Thoracic aorta (tissue), 2 donors: ENCODE data around the gene INHBA. TPM values are rescaled to one million over a fixed set of nuclear protein-coding genes. Genes with fewer than 3 reads are reported as not detected.

Experiments
- ATAC-seq: fragments of 150-250 bp; one replicate; pipeline ENCODE4 v1.8.0; 2017; ENCODE audit warnings: low read depth; ENCODE audit not compliant: insufficient number of reproducible peaks, low FRiP score
- DNase-seq: peaks from one replicate; pipeline ENCODE4 v3.0.0-alpha.2; 2020; ENCODE audit warnings: low spot score
- H3K27ac ChIP-seq, 2 donors: fragments of 200-600 bp; sonication (generic); 1 replicate in 1 of 2; 2 replicates in 1 of 2; pipeline ENCODE4 v1.5.1; 2016; ENCODE audit warnings: mild to moderate bottlenecking in 2 of 2, moderate library complexity in 2 of 2
- H3K27me3 ChIP-seq: fragments of 200-600 bp; sonication (generic); replicated peaks from 2 replicates; pipeline ENCODE4 v1.6.0; 2016; ENCODE audit warnings: mild to moderate bottlenecking; ENCODE audit not compliant: insufficient read depth
- H3K36me3 ChIP-seq: fragments of 200-600 bp; sonication (generic); one replicate; pipeline ENCODE4 v1.5.1; 2016
- H3K4me1 ChIP-seq, 2 donors: fragments of 200-600 bp; sonication (generic); 1 replicate in 1 of 2; 2 replicates in 1 of 2; pipeline versions ENCODE4 v1.5.1 to v1.6.0; 2016; ENCODE audit warnings: low read depth in 2 of 2, mild to moderate bottlenecking in 1 of 2; ENCODE audit not compliant: control insufficient read depth in 1 of 2
- H3K4me3 ChIP-seq: fragments of 200-600 bp; sonication (generic); 2 replicates; pipeline ENCODE4 v1.5.1; 2016; ENCODE audit warnings: mild to moderate bottlenecking
- H3K9me3 ChIP-seq: fragments of 200-600 bp; sonication (generic); 2 replicates; pipeline ENCODE4 v1.5.1; 2016
- total RNA-seq, 2 donors: library from RNA; depleted of rRNA; stranded (reverse); fragments of >200 nt; gene quantifications; one replicate each; pipeline versions ENCODE4 v1.1.0 to v1.2.3, GENCODE V29; 2016
- TF ChIP-seq, protein P1 (sequence below): fragments of 200-600 bp; sonication (generic); IDR thresholded peaks from one replicate; pipeline ENCODE4 v1.5.1; 2019; ENCODE audit warnings: antibody characterized with exemption

Gene INHBA
- total RNA-seq, 2 donors from 2014 or later, result 24.0 to 44.8 TPM

DNA sequence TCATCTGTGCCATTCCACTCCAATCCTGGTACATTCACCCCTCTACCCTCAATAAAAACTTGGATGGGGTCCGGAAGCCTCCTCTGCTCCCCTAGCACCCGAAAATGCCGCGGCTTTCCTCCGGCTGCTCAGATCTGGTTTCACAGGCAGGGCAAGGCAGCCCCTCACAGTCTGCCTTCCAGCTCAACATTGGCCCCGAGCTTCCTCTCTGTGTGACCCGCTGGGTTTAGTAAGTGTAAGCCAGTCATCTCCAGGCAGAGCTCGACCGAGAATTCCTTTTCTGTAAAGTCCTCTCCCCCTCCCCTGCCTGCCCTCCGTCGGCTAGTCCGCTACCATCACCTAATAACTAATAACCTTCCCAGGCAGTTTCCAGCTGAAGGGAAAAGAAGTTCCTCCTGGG, 3.4 kb downstream of the INHBA start:
- no peaks in the 10 kb centered on the region for H3K27me3 ChIP-seq
- H3K9me3 ChIP-seq, result no peaks in the 10 kb centered on the region
- ATAC-seq (no peak), DNase-seq (no peak)
- H3K4me3 ChIP-seq, result peak overlapping the region; percentile 72
- peaks cover 16 to 59% of the 10 kb centered on the region in 2 donors for H3K4me1 ChIP-seq
- peak overlapping the region; percentile 86 to 88 for H3K27ac ChIP-seq
- TF ChIP-seq, protein P1, sequence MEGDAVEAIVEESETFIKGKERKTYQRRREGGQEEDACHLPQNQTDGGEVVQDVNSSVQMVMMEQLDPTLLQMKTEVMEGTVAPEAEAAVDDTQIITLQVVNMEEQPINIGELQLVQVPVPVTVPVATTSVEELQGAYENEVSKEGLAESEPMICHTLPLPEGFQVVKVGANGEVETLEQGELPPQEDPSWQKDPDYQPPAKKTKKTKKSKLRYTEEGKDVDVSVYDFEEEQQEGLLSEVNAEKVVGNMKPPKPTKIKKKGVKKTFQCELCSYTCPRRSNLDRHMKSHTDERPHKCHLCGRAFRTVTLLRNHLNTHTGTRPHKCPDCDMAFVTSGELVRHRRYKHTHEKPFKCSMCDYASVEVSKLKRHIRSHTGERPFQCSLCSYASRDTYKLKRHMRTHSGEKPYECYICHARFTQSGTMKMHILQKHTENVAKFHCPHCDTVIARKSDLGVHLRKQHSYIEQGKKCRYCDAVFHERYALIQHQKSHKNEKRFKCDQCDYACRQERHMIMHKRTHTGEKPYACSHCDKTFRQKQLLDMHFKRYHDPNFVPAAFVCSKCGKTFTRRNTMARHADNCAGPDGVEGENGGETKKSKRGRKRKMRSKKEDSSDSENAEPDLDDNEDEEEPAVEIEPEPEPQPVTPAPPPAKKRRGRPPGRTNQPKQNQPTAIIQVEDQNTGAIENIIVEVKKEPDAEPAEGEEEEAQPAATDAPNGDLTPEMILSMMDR, result no peak
- no peaks in the 10 kb centered on the region for H3K36me3 ChIP-seq

DNA sequence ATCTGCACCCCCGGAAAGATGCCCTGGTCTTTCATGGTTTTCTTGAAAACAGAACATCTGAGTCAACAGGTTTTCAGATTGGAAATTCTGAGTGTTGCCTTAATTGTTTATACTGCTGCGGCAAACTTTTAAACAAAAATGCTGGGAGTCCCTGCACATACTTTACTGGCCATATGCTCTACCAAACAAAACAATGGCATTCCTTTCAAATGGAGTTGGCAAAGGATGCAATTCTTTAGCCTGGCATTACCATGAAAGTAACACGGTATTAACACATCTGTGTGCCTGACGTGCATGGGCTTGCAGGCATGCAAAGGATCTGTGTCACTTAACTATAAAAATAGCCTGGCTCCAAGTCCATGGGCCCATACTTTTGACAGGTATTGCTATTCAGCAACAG, 4.2 kb downstream of the INHBA start:
- H3K36me3 ChIP-seq, result no peaks in the 10 kb centered on the region
- H3K4me3 ChIP-seq, result peak overlapping the region; percentile 72
- DNase-seq (no peak), ATAC-seq (no peak)
- peaks cover 15 to 59% of the 10 kb centered on the region in 2 donors for H3K4me1 ChIP-seq
- peak overlapping the region; percentile 86 to 88 for H3K27ac ChIP-seq
- no peaks in the 10 kb centered on the region for H3K27me3 ChIP-seq
- TF ChIP-seq, protein P1, result no peak
- no peaks in the 10 kb centered on the region for H3K9me3 ChIP-seq

DNA sequence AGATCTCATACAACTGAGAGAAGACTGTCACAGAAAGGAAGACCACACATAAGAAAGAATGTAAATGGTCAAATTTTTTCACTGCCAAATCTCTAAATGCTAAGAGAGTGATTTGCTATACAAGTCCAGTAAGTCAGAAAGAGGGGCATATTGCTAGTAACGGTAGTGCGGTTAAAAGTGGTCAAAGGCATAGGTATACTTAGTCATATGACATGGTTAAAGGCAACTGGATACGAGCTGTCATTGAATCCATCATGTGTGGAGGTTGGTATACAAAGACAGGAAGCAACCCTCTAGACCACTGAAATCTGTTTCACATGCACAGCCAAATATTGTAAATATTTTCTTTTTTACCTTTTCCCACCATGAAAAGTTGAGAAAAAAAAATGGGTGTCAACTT, 4.8 kb downstream of the INHBA start:
- H3K4me1 ChIP-seq, result peaks cover 21 to 60% of the 10 kb centered on the region in 2 donors
- H3K27ac ChIP-seq, result peak overlapping the region; percentile 86 to 88
- H3K4me3 ChIP-seq, result peak overlapping the region; percentile 72
- no peaks in the 10 kb centered on the region for H3K27me3 ChIP-seq
- DNase-seq (no peak), ATAC-seq (no peak)
- no peaks in the 10 kb centered on the region for H3K36me3 ChIP-seq
- no peaks in the 10 kb centered on the region for H3K9me3 ChIP-seq
- TF ChIP-seq, protein P1, result no peak

DNA sequence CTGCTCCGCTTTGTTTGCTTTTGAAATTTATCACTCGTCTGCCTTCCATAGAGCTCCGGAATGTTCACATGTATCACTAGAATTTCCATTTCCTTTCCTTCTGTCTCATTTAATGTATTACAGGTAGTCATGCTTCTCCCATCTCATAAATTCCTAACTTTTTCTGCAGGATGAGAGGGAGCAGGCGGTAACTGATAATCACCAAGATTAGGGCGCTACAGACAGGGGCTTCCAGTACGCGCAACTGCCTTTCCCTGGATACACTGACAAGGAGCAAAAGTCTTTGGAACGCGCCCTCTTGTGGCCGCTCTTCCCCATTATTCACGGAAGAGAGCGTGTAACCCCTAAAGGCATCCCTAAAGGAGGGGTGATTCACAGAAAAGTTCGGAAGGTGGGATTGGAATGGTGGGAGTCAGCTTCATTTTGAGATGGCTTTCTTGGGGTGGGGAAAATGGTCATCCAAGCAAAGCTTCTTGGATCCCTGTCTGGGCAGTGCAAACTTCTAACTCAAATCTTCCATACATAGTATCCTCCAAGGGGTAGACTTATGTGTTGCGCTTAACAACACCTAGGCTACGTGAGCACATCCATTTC, 6.5 kb downstream of the INHBA start:
- Histone ChIP-seq H3K27me3 (no peaks in the 10 kb centered on the region), H3K9me3 (no peaks in the 10 kb centered on the region), H3K27ac (peak overlapping the region; percentile 86 to 88), H3K4me1 (peaks cover 26 to 61% of the 10 kb centered on the region in 2 donors), H3K36me3 (no peaks in the 10 kb centered on the region), H3K4me3 (peak overlapping the region; percentile 72)
- TF ChIP-seq, protein P1, result peak; percentile 79
- DNase-seq (no peak), ATAC-seq (no peak)

DNA sequence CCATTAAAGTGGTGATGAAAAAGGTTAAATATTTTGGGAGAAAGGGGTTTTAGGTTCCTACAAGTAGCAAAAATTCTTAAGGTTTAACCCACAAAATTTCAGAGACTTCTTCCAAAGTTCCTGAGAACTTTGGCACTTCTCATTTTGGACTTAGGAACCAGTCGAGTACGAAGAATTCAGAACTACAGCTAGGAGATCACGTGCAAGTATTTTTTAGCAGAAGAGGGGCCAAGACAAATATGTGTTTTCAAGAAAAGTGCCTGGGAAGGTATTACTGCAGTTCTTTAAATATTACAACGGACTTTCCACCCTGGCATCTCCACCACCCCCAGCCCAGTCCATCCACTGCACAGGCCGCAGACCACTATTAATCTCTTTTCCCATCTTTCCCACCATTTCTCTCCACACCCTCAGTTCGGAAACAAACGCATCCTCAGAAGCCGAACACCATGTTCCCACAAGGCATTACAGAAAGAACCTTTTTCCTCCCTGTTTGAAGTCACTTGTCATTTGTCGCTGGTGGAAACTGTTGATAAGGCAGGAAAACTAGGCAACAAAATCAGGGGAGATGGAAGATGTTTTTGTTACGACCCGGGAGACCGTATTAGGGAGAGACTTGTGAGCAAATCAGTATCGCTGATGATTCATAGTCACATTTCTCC, 7.1 kb downstream of the INHBA start:
- peaks cover 27 to 62% of the 10 kb centered on the region in 2 donors for H3K4me1 ChIP-seq
- TF ChIP-seq, protein P1, result no peak

More for the DNA sequence above, 7.1 kb downstream of the INHBA start:
- Histone ChIP-seq H3K27ac (peak overlapping the region; percentile 86 to 88), H3K9me3 (no peaks in the 10 kb centered on the region), H3K36me3 (no peaks in the 10 kb centered on the region), H3K27me3 (no peaks in the 10 kb centered on the region), H3K4me3 (peak overlapping the region; percentile 72)
- DNase-seq (no peak), ATAC-seq (no peak)
